OCI-LY1 (cell line): Measurements from ENCODE around the gene CSMD2.

ENCODE experiments used
- H2AFZ ChIP-seq: fragments of 200-600 bp; sonication (generic), shearing (Covaris generic); 2 replicates; pipeline ENCODE4 v1.6.0; 2014; ENCODE audit warnings: antibody characterized with exemption, mild to moderate bottlenecking, low read length
- H3F3A ChIP-seq: fragments of 200-600 bp; sonication (generic), shearing (Covaris generic); 2 replicates; pipeline ENCODE4 v1.6.0; 2014; ENCODE audit warnings: mild to moderate bottlenecking, antibody characterized with exemption, low read length, moderate library complexity; ENCODE audit not compliant: insufficient read depth
- H3K27ac ChIP-seq: fragments of 200-600 bp; sonication (generic); 2 replicates; pipeline ENCODE4 v1.5.1; 2014; ENCODE audit warnings: low read length, mixed run types, mild to moderate bottlenecking, low read depth; ENCODE audit not compliant: poor library complexity, severe bottlenecking
- H3K27me3 ChIP-seq: fragments of 200-600 bp; sonication (generic); 2 replicates; pipeline ENCODE4 v1.6.0; 2014; ENCODE audit warnings: antibody characterized with exemption, mild to moderate bottlenecking, low read length, moderate library complexity; ENCODE audit not compliant: insufficient read depth
- H3K36me3 ChIP-seq: fragments of 200-600 bp; sonication (generic); 2 replicates; pipeline ENCODE4 v1.6.1; 2014; ENCODE audit warnings: mild to moderate bottlenecking, antibody characterized with exemption, low read length, moderate library complexity, mixed read lengths; ENCODE audit not compliant: insufficient read depth
- H3K4me1 ChIP-seq: fragments of 200-600 bp; sonication (generic); 2 replicates; pipeline ENCODE4 v1.5.1; 2014; ENCODE audit warnings: mild to moderate bottlenecking, low read length, moderate library complexity; ENCODE audit not compliant: insufficient read depth, severe bottlenecking
- H3K4me2 ChIP-seq: fragments of 200-600 bp; sonication (generic), shearing (Covaris generic); 2 replicates; pipeline ENCODE4 v1.6.1; 2014; ENCODE audit warnings: low read length
- H3K4me3 ChIP-seq: fragments of 200-600 bp; sonication (generic); 2 replicates; pipeline ENCODE4 v1.5.1; 2014; ENCODE audit warnings: low read length, low read depth, mild to moderate bottlenecking, mixed read lengths; ENCODE audit not compliant: poor library complexity, severe bottlenecking
- H3K79me2 ChIP-seq: fragments of 200-600 bp; shearing (Covaris generic); 2 replicates; pipeline ENCODE4 v1.6.1; 2016; ENCODE audit warnings: mixed run types, low read length, mixed read lengths; ENCODE audit not compliant: insufficient read depth
- H3K9ac ChIP-seq: fragments of 200-600 bp; sonication (generic), shearing (Covaris generic); 2 replicates; pipeline ENCODE4 v1.6.1; 2014; ENCODE audit warnings: mild to moderate bottlenecking, low read length, mixed read lengths
- H3K9me2 ChIP-seq: fragments of 200-600 bp; sonication (generic), shearing (Covaris generic); 2 replicates; pipeline ENCODE4 v1.6.1; 2014; ENCODE audit warnings: low read depth, mild to moderate bottlenecking, low read length, mixed read lengths
- H3K9me3 ChIP-seq: fragments of 200-600 bp; shearing (Covaris generic); 2 replicates; pipeline ENCODE4 v1.6.1; 2014; ENCODE audit warnings: low read length, mixed read lengths
- H4K20me1 ChIP-seq: fragments of 200-600 bp; sonication (generic), shearing (Covaris generic); 2 replicates; pipeline ENCODE4 v1.6.0; 2016; ENCODE audit warnings: mild to moderate bottlenecking, low read length; ENCODE audit not compliant: insufficient read depth
- EZH2 ChIP-seq: fragments of 200-600 bp; sonication (generic), shearing (Covaris generic); IDR thresholded peaks from 2 replicates; pipeline ENCODE4 v1.8.0; 2017; ENCODE audit warnings: borderline replicate concordance, mixed run types, mild to moderate bottlenecking, antibody characterized with exemption, low read length, moderate library complexity, mixed read lengths
- TF ChIP-seq, protein P1 (sequence below): fragments of 200-600 bp; sonication (generic), shearing (Covaris generic); IDR thresholded peaks from 2 replicates; pipeline ENCODE4 v1.5.1; 2017; ENCODE audit warnings: mild to moderate bottlenecking, antibody characterized with exemption, low read length, moderate library complexity, mixed read lengths

Gene CSMD2

DNA sequence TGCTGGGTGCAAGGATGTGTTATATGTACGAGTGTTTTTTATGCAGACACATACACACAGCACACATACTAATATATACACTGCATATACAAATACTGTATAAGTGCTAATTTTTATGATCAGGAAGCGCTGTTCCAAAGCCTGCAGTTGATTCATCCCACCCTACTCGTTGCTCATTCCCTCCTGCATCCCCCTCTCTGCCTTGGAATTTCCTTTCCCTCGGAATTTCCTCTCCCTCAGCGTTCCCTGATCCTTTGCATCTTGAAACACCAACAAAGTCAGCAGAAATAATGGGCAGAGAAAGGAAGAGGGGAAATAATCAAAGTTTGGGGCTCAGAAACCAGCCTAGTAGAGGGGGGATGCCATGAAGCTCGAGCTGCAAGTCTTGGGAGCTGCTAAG is 98.9 kb downstream of the CSMD2 start:
- Histone ChIP-seq H3K36me3 (no peaks in the 10 kb centered on the region), H3K79me2 (no peaks in the 10 kb centered on the region), H3K4me1 (no peaks in the 10 kb centered on the region), H3K9me3 (no peaks in the 10 kb centered on the region), H3K4me2 (no peak overlapping the region), H3K4me3 (no peak overlapping the region), H3K27me3 (no peaks in the 10 kb centered on the region), H2AFZ (no peak overlapping the region), H3K9ac (no peak overlapping the region), H3K9me2 (no peaks in the 10 kb centered on the region), H3K27ac (no peak overlapping the region), H4K20me1 (no peaks in the 10 kb centered on the region), H3F3A (no peaks in the 10 kb centered on the region)
- TF ChIP-seq, protein P1, sequence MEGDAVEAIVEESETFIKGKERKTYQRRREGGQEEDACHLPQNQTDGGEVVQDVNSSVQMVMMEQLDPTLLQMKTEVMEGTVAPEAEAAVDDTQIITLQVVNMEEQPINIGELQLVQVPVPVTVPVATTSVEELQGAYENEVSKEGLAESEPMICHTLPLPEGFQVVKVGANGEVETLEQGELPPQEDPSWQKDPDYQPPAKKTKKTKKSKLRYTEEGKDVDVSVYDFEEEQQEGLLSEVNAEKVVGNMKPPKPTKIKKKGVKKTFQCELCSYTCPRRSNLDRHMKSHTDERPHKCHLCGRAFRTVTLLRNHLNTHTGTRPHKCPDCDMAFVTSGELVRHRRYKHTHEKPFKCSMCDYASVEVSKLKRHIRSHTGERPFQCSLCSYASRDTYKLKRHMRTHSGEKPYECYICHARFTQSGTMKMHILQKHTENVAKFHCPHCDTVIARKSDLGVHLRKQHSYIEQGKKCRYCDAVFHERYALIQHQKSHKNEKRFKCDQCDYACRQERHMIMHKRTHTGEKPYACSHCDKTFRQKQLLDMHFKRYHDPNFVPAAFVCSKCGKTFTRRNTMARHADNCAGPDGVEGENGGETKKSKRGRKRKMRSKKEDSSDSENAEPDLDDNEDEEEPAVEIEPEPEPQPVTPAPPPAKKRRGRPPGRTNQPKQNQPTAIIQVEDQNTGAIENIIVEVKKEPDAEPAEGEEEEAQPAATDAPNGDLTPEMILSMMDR, result no peak
- TF ChIP-seq EZH2, result no peak

DNA sequence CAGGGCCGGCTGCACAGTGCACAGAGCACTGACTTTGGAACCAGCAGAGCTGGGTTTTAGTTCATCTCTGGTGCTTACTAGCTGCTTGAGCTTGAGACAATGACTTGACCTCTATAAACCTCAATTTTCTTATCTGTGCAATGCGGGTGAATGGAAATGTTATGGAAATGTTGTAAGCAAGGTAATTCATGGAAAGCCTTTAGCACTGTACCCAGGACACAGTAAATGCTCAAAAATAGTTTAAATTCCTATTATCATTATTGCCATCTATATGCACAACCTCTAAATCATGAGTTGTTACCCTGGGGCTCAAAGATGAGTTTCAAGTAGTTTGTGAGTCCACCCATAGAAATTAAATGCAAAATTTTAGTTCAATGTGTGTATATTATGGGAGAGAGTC is 99.5 kb downstream of the CSMD2 start:
- Histone ChIP-seq H3K27ac (no peak overlapping the region), H3K79me2 (no peaks in the 10 kb centered on the region), H2AFZ (no peak overlapping the region), H3F3A (no peaks in the 10 kb centered on the region), H3K9ac (no peak overlapping the region), H3K9me3 (no peaks in the 10 kb centered on the region), H3K9me2 (no peaks in the 10 kb centered on the region), H4K20me1 (no peaks in the 10 kb centered on the region), H3K4me1 (no peaks in the 10 kb centered on the region), H3K4me3 (no peak overlapping the region), H3K27me3 (no peaks in the 10 kb centered on the region), H3K36me3 (no peaks in the 10 kb centered on the region), H3K4me2 (no peak overlapping the region)
- TF ChIP-seq, protein P1, result no peak
- TF ChIP-seq EZH2, result no peak

- Histone ChIP-seq H3K4me1 (no peaks in the 10 kb centered on the region), H3K9me2 (no peaks in the 10 kb centered on the region), H3K4me3 (no peak overlapping the region), H4K20me1 (no peaks in the 10 kb centered on the region), H3K27ac (no peak overlapping the region), H3K4me2 (no peak overlapping the region), H3K36me3 (no peaks in the 10 kb centered on the region), H2AFZ (no peak overlapping the region), H3F3A (no peaks in the 10 kb centered on the region), H3K79me2 (no peaks in the 10 kb centered on the region), H3K9ac (no peak overlapping the region), H3K9me3 (no peaks in the 10 kb centered on the region), H3K27me3 (no peaks in the 10 kb centered on the region)
- TF ChIP-seq EZH2, result no peak
- TF ChIP-seq, protein P1, result no peak
These were observed 104.1 kb downstream of the CSMD2 start for GRCh38 chr1:34060901-34061415.
